Neural cell (in vitro differentiated cells): ENCODE measurements around the gene SLC26A9. TPM values are rescaled to one million over a fixed set of nuclear protein-coding genes. Genes with fewer than 3 reads are reported as not detected.

Experiments
- H2AFZ ChIP-seq: fragments of 200-600, 300-800 bp; sonication (generic), shearing (Covaris generic); 2 replicates; pipeline ENCODE4 v1.6.0; 2014; ENCODE audit warnings: low read depth, mild to moderate bottlenecking, antibody characterized with exemption, low read length, moderate library complexity
- H3F3A ChIP-seq: fragments of 200-600 bp; shearing (Covaris generic); 2 replicates; pipeline ENCODE4 v1.6.1; 2016; ENCODE audit warnings: mild to moderate bottlenecking, moderate library complexity, mixed read lengths, antibody characterized with exemption, low read length; ENCODE audit not compliant: insufficient read depth, poor library complexity, severe bottlenecking
- H3K27ac ChIP-seq: fragments of 200-600, 300-800 bp; sonication (generic), shearing (Covaris generic); 2 replicates; pipeline ENCODE4 v1.5.1; 2014; ENCODE audit warnings: mild to moderate bottlenecking, low read length, moderate library complexity
- H3K27me3 ChIP-seq: fragments of 300-800, 200-600 bp; sonication (generic), shearing (Covaris generic); 2 replicates; pipeline ENCODE4 v1.6.0; 2014; ENCODE audit warnings: mild to moderate bottlenecking, low read depth, low read length, moderate library complexity; ENCODE audit not compliant: insufficient read depth
- H3K36me3 ChIP-seq: fragments of 300-800, 200-600 bp; sonication (generic), shearing (Covaris generic); 2 replicates; pipeline ENCODE4 v1.5.1; 2014; ENCODE audit warnings: mild to moderate bottlenecking, antibody characterized with exemption, low read length, moderate library complexity; ENCODE audit not compliant: insufficient read depth
- H3K4me2 ChIP-seq: fragments of 300-800, 200-600 bp; sonication (generic), shearing (Covaris generic); 2 replicates; pipeline ENCODE4 v1.6.0; 2014; ENCODE audit warnings: mild to moderate bottlenecking, low read length
- H3K4me3 ChIP-seq: fragments of 300-800, 200-600 bp; sonication (generic), shearing (Covaris generic); 2 replicates; pipeline ENCODE4 v1.5.1; 2014; ENCODE audit warnings: mild to moderate bottlenecking, low read length, moderate library complexity
- H3K79me2 ChIP-seq: fragments of 200-600 bp; shearing (Covaris generic); replicated peaks from 2 replicates; pipeline ENCODE4 v1.6.0; 2014; ENCODE audit warnings: mild to moderate bottlenecking, low read length, moderate library complexity; ENCODE audit not compliant: insufficient read depth
- H3K9ac ChIP-seq: fragments of 300-800, 200-600 bp; sonication (generic), shearing (Covaris generic); 2 replicates; pipeline ENCODE4 v1.6.1; 2016; ENCODE audit warnings: mild to moderate bottlenecking, low read length, mixed read lengths
- H3K9me2 ChIP-seq: fragments of 200-600 bp; shearing (Covaris generic); 2 replicates; pipeline ENCODE4 v1.6.1; 2016; ENCODE audit warnings: mild to moderate bottlenecking, low read length, mixed read lengths; ENCODE audit not compliant: insufficient read depth
- H3K9me3 ChIP-seq: fragments of 200-600, 300-800 bp; sonication (generic), shearing (Covaris generic); 2 replicates; pipeline ENCODE4 v1.6.1; 2016; ENCODE audit warnings: mild to moderate bottlenecking, mixed run types, low read length, moderate library complexity, mixed read lengths
- H4K20me1 ChIP-seq: fragments of 200-600 bp; shearing (Covaris generic); 2 replicates; pipeline ENCODE4 v1.6.1; 2016; ENCODE audit warnings: mild to moderate bottlenecking, mixed run types; ENCODE audit not compliant: insufficient read depth
- CTCF ChIP-seq: fragments of 450-650 bp; IDR thresholded peaks from 2 replicates; pipeline ENCODE4 v1.5.1; 2014; ENCODE audit warnings: antibody characterized with exemption, mild to moderate bottlenecking, moderate library complexity; ENCODE audit not compliant: poor library complexity, severe bottlenecking
- EP300 ChIP-seq: fragments of 450-650 bp; conservative IDR thresholded peaks from 2 replicates; pipeline ENCODE4 v1.6.1; 2014; ENCODE audit warnings: antibody characterized with exemption, mild to moderate bottlenecking, moderate library complexity; ENCODE audit not compliant: poor library complexity, severe bottlenecking
- EZH2 ChIP-seq: fragments of 200-600, 300-800 bp; shearing (Covaris generic), sonication (generic); IDR thresholded peaks from 2 replicates; pipeline ENCODE4 v1.6.1; 2014; ENCODE audit warnings: antibody characterized with exemption, low read length, borderline replicate concordance, mild to moderate bottlenecking; ENCODE audit not compliant: insufficient read depth, poor library complexity, severe bottlenecking
- MXI1 ChIP-seq: fragments of 450-650 bp; conservative IDR thresholded peaks from 2 replicates; pipeline ENCODE4 v1.6.1; 2014; ENCODE audit warnings: antibody characterized with exemption, mild to moderate bottlenecking; ENCODE audit not compliant: poor library complexity, severe bottlenecking
- POLR2AphosphoS5 ChIP-seq: IDR thresholded peaks from 2 replicates; pipeline ENCODE4 v1.6.1; 2012
- RAD21 ChIP-seq: fragments of 450-650 bp; conservative IDR thresholded peaks from 2 replicates; pipeline ENCODE4 v1.6.1; 2014; ENCODE audit warnings: antibody characterized with exemption, mild to moderate bottlenecking, moderate library complexity
- REST ChIP-seq: IDR thresholded peaks from 2 replicates; pipeline ENCODE4 v1.6.1; 2012; ENCODE audit warnings: borderline replicate concordance
- SMC3 ChIP-seq: fragments of 450-650 bp; conservative IDR thresholded peaks from 2 replicates; pipeline ENCODE4 v1.6.1; 2014; ENCODE audit warnings: antibody characterized with exemption, mild to moderate bottlenecking, moderate library complexity; ENCODE audit not compliant: poor library complexity
- TAF1 ChIP-seq: IDR thresholded peaks from 2 replicates; pipeline ENCODE4 v1.6.1; 2012; ENCODE audit warnings: low read depth
- polyA plus RNA-seq: library from polyadenylated mRNA; depleted of rRNA; stranded (reverse); fragments of >200 nt; gene quantifications from 2 replicates; pipeline ENCODE4 v1.2.3, GENCODE V29; 2014

The SLC26A9 gene
- polyA plus RNA-seq, 1 donor from 2014 or later, result not detected

GRCh38 chr1:205932776-205933175, 10.5 kb downstream of the SLC26A9 start:
- no peaks in the 10 kb centered on the region for H3K9me3 ChIP-seq
- H4K20me1 ChIP-seq, result no peaks in the 10 kb centered on the region
- H3F3A ChIP-seq, result no peaks in the 10 kb centered on the region
- H3K9ac ChIP-seq, result no peak overlapping the region
- TF ChIP-seq EZH2, result no peak
- TF ChIP-seq POLR2AphosphoS5, result no peak
- no peak for TF ChIP-seq TAF1
- no peak for TF ChIP-seq MXI1
- no peak for TF ChIP-seq CTCF
- TF ChIP-seq EP300, result no peak
- TF ChIP-seq SMC3, result no peak
- no peak for TF ChIP-seq REST
- no peak for TF ChIP-seq RAD21
- H3K4me2 ChIP-seq, result no peak overlapping the region
- H3K79me2 ChIP-seq, result no peaks in the 10 kb centered on the region
- no peaks in the 10 kb centered on the region for H3K36me3 ChIP-seq
- H3K4me3 ChIP-seq, result no peak overlapping the region
- no peaks in the 10 kb centered on the region for H3K27me3 ChIP-seq
- H3K27ac ChIP-seq, result no peak overlapping the region
- no peaks in the 10 kb centered on the region for H3K9me2 ChIP-seq
- no peak overlapping the region for H2AFZ ChIP-seq

- Histone ChIP-seq H3K27ac (no peak overlapping the region), H2AFZ (no peak overlapping the region), H4K20me1 (no peaks in the 10 kb centered on the region), H3F3A (no peaks in the 10 kb centered on the region), H3K9me2 (no peaks in the 10 kb centered on the region), H3K4me3 (no peak overlapping the region), H3K27me3 (no peaks in the 10 kb centered on the region), H3K9ac (no peak overlapping the region), H3K9me3 (no peaks in the 10 kb centered on the region), H3K4me2 (no peak overlapping the region), H3K79me2 (no peaks in the 10 kb centered on the region), H3K36me3 (no peaks in the 10 kb centered on the region)
- TF ChIP-seq EZH2, result no peak
- no peak for TF ChIP-seq POLR2AphosphoS5
- no peak for TF ChIP-seq CTCF
- no peak for TF ChIP-seq TAF1
- TF ChIP-seq MXI1, result no peak
- no peak for TF ChIP-seq SMC3
Measured at GRCh38 chr1:205930799-205931281, 12.4 kb downstream of the SLC26A9 start.
